Thoracic aorta (tissue), 2 donors: ENCODE measurements around the gene ITPR3. TPM values are rescaled to one million over a fixed set of nuclear protein-coding genes. Genes with fewer than 3 reads are reported as not detected.

Experiments
- ATAC-seq: fragments of 150-250 bp; one replicate; pipeline ENCODE4 v1.8.0; 2017; ENCODE audit warnings: low read depth; ENCODE audit not compliant: insufficient number of reproducible peaks, low FRiP score
- DNase-seq: peaks from one replicate; pipeline ENCODE4 v3.0.0-alpha.2; 2020; ENCODE audit warnings: low spot score
- H3K27ac ChIP-seq, 2 donors: fragments of 200-600 bp; sonication (generic); 1 replicate in 1 of 2; 2 replicates in 1 of 2; pipeline ENCODE4 v1.5.1; 2016; ENCODE audit warnings: mild to moderate bottlenecking in 2 of 2, moderate library complexity in 2 of 2
- H3K27me3 ChIP-seq: fragments of 200-600 bp; sonication (generic); replicated peaks from 2 replicates; pipeline ENCODE4 v1.6.0; 2016; ENCODE audit warnings: mild to moderate bottlenecking; ENCODE audit not compliant: insufficient read depth
- H3K36me3 ChIP-seq: fragments of 200-600 bp; sonication (generic); one replicate; pipeline ENCODE4 v1.5.1; 2016
- H3K4me1 ChIP-seq, 2 donors: fragments of 200-600 bp; sonication (generic); 1 replicate in 1 of 2; 2 replicates in 1 of 2; pipeline versions ENCODE4 v1.5.1 to v1.6.0; 2016; ENCODE audit warnings: low read depth in 2 of 2, mild to moderate bottlenecking in 1 of 2; ENCODE audit not compliant: control insufficient read depth in 1 of 2
- H3K4me3 ChIP-seq: fragments of 200-600 bp; sonication (generic); 2 replicates; pipeline ENCODE4 v1.5.1; 2016; ENCODE audit warnings: mild to moderate bottlenecking
- H3K9me3 ChIP-seq: fragments of 200-600 bp; sonication (generic); 2 replicates; pipeline ENCODE4 v1.5.1; 2016
- CTCF ChIP-seq: fragments of 200-600 bp; sonication (generic); IDR thresholded peaks from one replicate; pipeline ENCODE4 v1.5.1; 2019; ENCODE audit warnings: antibody characterized with exemption
- total RNA-seq, 2 donors: library from RNA; depleted of rRNA; stranded (reverse); fragments of >200 nt; gene quantifications; one replicate each; pipeline versions ENCODE4 v1.1.0 to v1.2.3, GENCODE V29; 2016

The ITPR3 gene
- total RNA-seq, 2 donors from 2014 or later, result 15.2 to 21.2 TPM

DNA sequence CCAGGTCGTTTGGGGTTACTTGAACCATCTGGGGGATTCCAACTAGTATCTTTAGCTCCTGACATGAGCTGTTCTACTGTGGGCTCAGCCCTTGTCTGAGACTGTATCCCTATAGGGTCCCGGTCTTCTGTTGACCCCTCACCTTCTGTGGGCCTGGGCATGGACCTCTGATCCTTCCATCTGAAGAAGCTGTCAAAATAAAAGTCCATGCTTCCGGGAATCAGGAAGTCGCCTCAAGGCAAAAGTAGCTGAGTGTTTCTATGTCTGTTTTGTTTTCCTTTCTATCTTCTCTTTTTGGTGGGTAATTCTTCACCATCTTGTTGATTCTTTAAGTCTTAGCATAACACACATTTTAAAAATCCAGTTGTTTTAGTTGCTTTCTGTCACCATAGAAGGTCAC, 30.3 kb downstream of the ITPR3 start:
- no peak for TF ChIP-seq CTCF
- DNase-seq (no peak), ATAC-seq (no peak)
- no peaks in the 10 kb centered on the region for H3K27me3 ChIP-seq
- H3K27ac ChIP-seq, result no peak overlapping the region
- no peaks in the 10 kb centered on the region for H3K9me3 ChIP-seq
- no peaks in the 10 kb centered on the region for H3K4me1 ChIP-seq
- H3K36me3 ChIP-seq, result no peaks in the 10 kb centered on the region
- H3K4me3 ChIP-seq, result no peak overlapping the region

- Histone ChIP-seq H3K36me3 (no peaks in the 10 kb centered on the region), H3K4me3 (no peak overlapping the region), H3K4me1 (no peaks in the 10 kb centered on the region), H3K27me3 (no peaks in the 10 kb centered on the region), H3K27ac (no peak overlapping the region), H3K9me3 (no peaks in the 10 kb centered on the region)
- DNase-seq, result no peak
- no peak for TF ChIP-seq CTCF
- ATAC-seq, result no peak
Observed at GRCh38 chr6:33652002-33652401, 30.9 kb downstream of the ITPR3 start.

- H3K4me3 ChIP-seq, result no peak overlapping the region
- H3K27ac ChIP-seq, result no peak overlapping the region
- H3K9me3 ChIP-seq, result no peaks in the 10 kb centered on the region
- no peaks in the 10 kb centered on the region for H3K4me1 ChIP-seq
- H3K36me3 ChIP-seq, result no peaks in the 10 kb centered on the region
- ATAC-seq, result no peak
- no peak for DNase-seq
- no peaks in the 10 kb centered on the region for H3K27me3 ChIP-seq
- TF ChIP-seq CTCF, result no peak
Observed at GRCh38 chr6:33654831-33655554, 33.9 kb downstream of the ITPR3 start.

DNA sequence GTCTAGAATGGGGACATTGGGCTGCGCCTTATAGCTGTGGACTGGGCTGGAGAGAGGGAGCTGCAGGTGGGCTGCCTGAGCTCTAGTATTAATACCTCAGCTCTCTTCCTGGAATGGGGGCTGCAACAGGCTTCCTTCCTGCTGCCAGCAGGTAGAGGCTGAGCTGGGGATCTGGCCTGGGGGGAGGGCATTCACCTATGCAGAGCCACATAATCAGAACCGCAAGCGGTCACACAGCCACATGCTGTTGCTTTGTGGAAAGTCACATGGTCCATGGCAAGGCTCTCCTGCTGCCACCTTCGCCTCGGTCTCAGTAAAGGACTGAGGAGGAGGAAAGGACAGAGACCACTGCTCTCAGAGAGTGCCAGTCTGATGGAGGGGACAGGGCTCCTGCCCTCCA, 35.7 kb downstream of the ITPR3 start:
- H3K27me3 ChIP-seq, result no peaks in the 10 kb centered on the region
- H3K36me3 ChIP-seq, result no peaks in the 10 kb centered on the region
- no peaks in the 10 kb centered on the region for H3K9me3 ChIP-seq
- no peak overlapping the region for H3K27ac ChIP-seq
- H3K4me1 ChIP-seq, result no peaks in the 10 kb centered on the region
- DNase-seq (no peak), ATAC-seq (no peak)
- H3K4me3 ChIP-seq, result no peak overlapping the region
- TF ChIP-seq CTCF, result no peak

- no peaks in the 10 kb centered on the region for H3K4me1 ChIP-seq
- no peak for TF ChIP-seq CTCF
- no peaks in the 10 kb centered on the region for H3K27me3 ChIP-seq
- no peaks in the 10 kb centered on the region for H3K9me3 ChIP-seq
- no peak overlapping the region for H3K4me3 ChIP-seq
- no peaks in the 10 kb centered on the region for H3K36me3 ChIP-seq
- no peak overlapping the region for H3K27ac ChIP-seq
- DNase-seq (no peak), ATAC-seq (no peak)
Observed at GRCh38 chr6:33658982-33659689, 38.0 kb downstream of the ITPR3 start.
